Measurements from ENCODE around the gene CWC22. TPM values are rescaled to one million over a fixed set of nuclear protein-coding genes. Genes with fewer than 3 reads are reported as not detected.
"Not testable (repeated sequence)": the region's sequence is repeated elsewhere in the genome, so short reads cannot be mapped to it uniquely, and the experiment has no call there.

CWC22 gene
- polyA plus RNA-seq, 3 donors from 2014 or later: 15.2 to 28.3 (median 21.1) TPM

- Mint-ChIP-seq H3K27ac (no peak overlapping the region), H3K4me1 (peaks cover 29 to 69% of the 10 kb centered on the region in 2 donors), H3K27me3 (ENCODE audit: low read depth in 3 of 3) (peaks cover 0 to 1% (median 0%) of the 10 kb centered on the region in 3 donors), H3K4me3 (no peak overlapping the region), H3K9me3 (no peaks in the 10 kb centered on the region), H3K36me3 (peaks cover 0 to 13% (median 7%) of the 10 kb centered on the region in 3 donors)
- no peak for DNase-seq
Measured at GRCh38 chr2:179995741-179996515, 11.2 kb downstream of the CWC22 start.

- H3K4me3 Mint-ChIP-seq: no peak overlapping the region
- no peak for DNase-seq
- no peaks in the 10 kb centered on the region for H3K27me3 Mint-ChIP-seq (ENCODE audit: low read depth in 3 of 3)
- H3K9me3 Mint-ChIP-seq: no peaks in the 10 kb centered on the region
- peaks cover 34 to 64% of the 10 kb centered on the region in 2 donors for H3K4me1 Mint-ChIP-seq
- H3K36me3 Mint-ChIP-seq: peaks cover 0 to 23% (median 15%) of the 10 kb centered on the region in 3 donors
- peak overlapping the region in 4 of 6 donors; percentile 47 to 66 (median 55) for H3K27ac Mint-ChIP-seq
Measured at GRCh38 chr2:179991344-179991743, 15.8 kb downstream of the CWC22 start.

GRCh38 chr2:179990676-179991317 is 16.3 kb downstream of the CWC22 start:
- DNase-seq: no peak
- peaks cover 36 to 64% of the 10 kb centered on the region in 2 donors for H3K4me1 Mint-ChIP-seq
- H3K9me3 Mint-ChIP-seq: no peaks in the 10 kb centered on the region
- H3K4me3 Mint-ChIP-seq: no peak overlapping the region
- H3K27ac Mint-ChIP-seq: peak overlapping the region in 5 of 6 donors; percentile 2 to 66 (median 54)
- no peaks in the 10 kb centered on the region for H3K27me3 Mint-ChIP-seq (ENCODE audit: low read depth in 3 of 3)
- peaks cover 0 to 29% (median 15%) of the 10 kb centered on the region in 3 donors for H3K36me3 Mint-ChIP-seq

- Mint-ChIP-seq H3K36me3 (peaks cover 14 to 50% (median 20%) of the 10 kb centered on the region in 3 donors), H3K4me3 (no peak overlapping the region), H3K9me3 (no peaks in the 10 kb centered on the region), H3K27me3 (ENCODE audit: low read depth in 3 of 3) (no peaks in the 10 kb centered on the region), H3K27ac (no peak overlapping the region), H3K4me1 (peaks cover 36 to 69% of the 10 kb centered on the region in 2 donors)
- no peak for DNase-seq
Measured at GRCh38 chr2:179987916-179988315, 19.2 kb downstream of the CWC22 start.

- Mint-ChIP-seq H3K27me3 (ENCODE audit: low read depth in 3 of 3) (no peaks in the 10 kb centered on the region), H3K9me3 (no peaks in the 10 kb centered on the region), H3K4me1 (peaks cover 26 to 44% of the 10 kb centered on the region in 2 donors), H3K27ac (peak overlapping the region; percentile 25 to 87 (median 70)), H3K4me3 (peak overlapping the region; percentile 60 to 82 (median 69)), H3K36me3 (peaks cover 18 to 56% (median 27%) of the 10 kb centered on the region in 3 donors)
- DNase-seq: no peak
Measured at GRCh38 chr2:179985163-179985820, 21.8 kb downstream of the CWC22 start.

GRCh38 chr2:179983250-179983932 is 23.7 kb downstream of the CWC22 start:
- no peak overlapping the region for H3K4me3 Mint-ChIP-seq
- H3K9me3 Mint-ChIP-seq: no peaks in the 10 kb centered on the region
- H3K36me3 Mint-ChIP-seq: peaks cover 15 to 69% (median 27%) of the 10 kb centered on the region in 3 donors
- H3K27me3 Mint-ChIP-seq (ENCODE audit: low read depth in 3 of 3): no peaks in the 10 kb centered on the region
- peaks cover 17 to 28% of the 10 kb centered on the region in 2 donors for H3K4me1 Mint-ChIP-seq
- DNase-seq: no peak
- H3K27ac Mint-ChIP-seq: no peak overlapping the region

GRCh38 chr2:179981085-179981484 is 26.0 kb downstream of the CWC22 start:
- DNase-seq: no peak
- Mint-ChIP-seq H3K36me3 (peaks cover 9 to 57% (median 38%) of the 10 kb centered on the region in 3 donors), H3K9me3 (no peaks in the 10 kb centered on the region), H3K4me1 (peaks cover 15 to 20% of the 10 kb centered on the region in 2 donors), H3K27ac (no peak overlapping the region), H3K27me3 (ENCODE audit: low read depth in 3 of 3) (no peaks in the 10 kb centered on the region), H3K4me3 (no peak overlapping the region)

GRCh38 chr2:179974761-179975160 is 32.3 kb downstream of the CWC22 start:
- peak overlapping the region in 1 of 6 donors; percentile 11 for H3K27ac Mint-ChIP-seq
- no peaks in the 10 kb centered on the region for H3K27me3 Mint-ChIP-seq (ENCODE audit: low read depth in 3 of 3)
- H3K36me3 Mint-ChIP-seq: peaks cover 4 to 32% (median 31%) of the 10 kb centered on the region in 3 donors
- peaks cover 0 to 9% of the 10 kb centered on the region in 2 donors for H3K4me1 Mint-ChIP-seq
- DNase-seq: no peak
- H3K4me3 Mint-ChIP-seq: no peak overlapping the region
- H3K9me3 Mint-ChIP-seq: no peaks in the 10 kb centered on the region

GRCh38 chr2:179966778-179967394 is 40.2 kb downstream of the CWC22 start:
- H3K36me3 Mint-ChIP-seq: peaks cover 42 to 60% (median 46%) of the 10 kb centered on the region in 3 donors
- no peak overlapping the region for H3K4me3 Mint-ChIP-seq
- H3K9me3 Mint-ChIP-seq: no peaks in the 10 kb centered on the region
- no peaks in the 10 kb centered on the region for H3K27me3 Mint-ChIP-seq (ENCODE audit: low read depth in 3 of 3)
- peaks cover 13 to 21% of the 10 kb centered on the region in 2 donors for H3K4me1 Mint-ChIP-seq
- peak overlapping the region in 1 of 6 donors; percentile 29 for H3K27ac Mint-ChIP-seq
- no peak for DNase-seq

GRCh38 chr2:179965291-179966258 is 41.5 kb downstream of the CWC22 start:
- no peak for DNase-seq
- H3K4me1 Mint-ChIP-seq: peaks cover 13 to 21% of the 10 kb centered on the region in 2 donors
- no peaks in the 10 kb centered on the region for H3K9me3 Mint-ChIP-seq
- no peak overlapping the region for H3K4me3 Mint-ChIP-seq
- H3K27me3 Mint-ChIP-seq (ENCODE audit: low read depth in 3 of 3): no peaks in the 10 kb centered on the region
- peaks cover 42 to 60% (median 45%) of the 10 kb centered on the region in 3 donors for H3K36me3 Mint-ChIP-seq
- peak overlapping the region in 2 of 6 donors; percentile 53 to 68 for H3K27ac Mint-ChIP-seq

- Mint-ChIP-seq H3K4me1 (peaks cover 13 to 21% of the 10 kb centered on the region in 2 donors), H3K9me3 (no peaks in the 10 kb centered on the region), H3K27me3 (ENCODE audit: low read depth in 3 of 3) (no peaks in the 10 kb centered on the region), H3K36me3 (peaks cover 32 to 50% (median 43%) of the 10 kb centered on the region in 3 donors), H3K27ac (peak overlapping the region in 1 of 6 donors; percentile 35), H3K4me3 (no peak overlapping the region)
- DNase-seq: no peak
Measured at GRCh38 chr2:179963626-179964025, 43.5 kb downstream of the CWC22 start.

- not testable (repeated sequence) for H3K4me1 Mint-ChIP-seq, H3K9me3 Mint-ChIP-seq, H3K27ac Mint-ChIP-seq
Measured at GRCh38 chr2:179958251-179958650, 48.8 kb downstream of the CWC22 start.

More at GRCh38 chr2:179958251-179958650, 48.8 kb downstream of the CWC22 start:
- peaks cover 15 to 27% (median 21%) of the 10 kb centered on the region in 3 donors for H3K36me3 Mint-ChIP-seq
- DNase-seq; H3K27me3 Mint-ChIP-seq (ENCODE audit: low read depth in 3 of 3); H3K4me3 Mint-ChIP-seq: not testable (repeated sequence)
